GM20431 (cell line): Measurements from ENCODE around the gene PCSK2.
"Not testable (repeated sequence)": the region's sequence is repeated elsewhere in the genome, so short reads cannot be mapped to it uniquely, and the experiment has no call there.

Experiments
- in situ Hi-C: fragments of 300-500 bp; cut with MseI, MboI; formaldehyde crosslinking; loops from one replicate; pipeline ENCODE4 v1.15.0; 2020; ENCODE audit warnings: low sequenced_read_pairs; ENCODE audit not compliant: unreplicated experiment

Gene PCSK2, protein sequence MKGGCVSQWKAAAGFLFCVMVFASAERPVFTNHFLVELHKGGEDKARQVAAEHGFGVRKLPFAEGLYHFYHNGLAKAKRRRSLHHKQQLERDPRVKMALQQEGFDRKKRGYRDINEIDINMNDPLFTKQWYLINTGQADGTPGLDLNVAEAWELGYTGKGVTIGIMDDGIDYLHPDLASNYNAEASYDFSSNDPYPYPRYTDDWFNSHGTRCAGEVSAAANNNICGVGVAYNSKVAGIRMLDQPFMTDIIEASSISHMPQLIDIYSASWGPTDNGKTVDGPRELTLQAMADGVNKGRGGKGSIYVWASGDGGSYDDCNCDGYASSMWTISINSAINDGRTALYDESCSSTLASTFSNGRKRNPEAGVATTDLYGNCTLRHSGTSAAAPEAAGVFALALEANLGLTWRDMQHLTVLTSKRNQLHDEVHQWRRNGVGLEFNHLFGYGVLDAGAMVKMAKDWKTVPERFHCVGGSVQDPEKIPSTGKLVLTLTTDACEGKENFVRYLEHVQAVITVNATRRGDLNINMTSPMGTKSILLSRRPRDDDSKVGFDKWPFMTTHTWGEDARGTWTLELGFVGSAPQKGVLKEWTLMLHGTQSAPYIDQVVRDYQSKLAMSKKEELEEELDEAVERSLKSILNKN

DNA sequence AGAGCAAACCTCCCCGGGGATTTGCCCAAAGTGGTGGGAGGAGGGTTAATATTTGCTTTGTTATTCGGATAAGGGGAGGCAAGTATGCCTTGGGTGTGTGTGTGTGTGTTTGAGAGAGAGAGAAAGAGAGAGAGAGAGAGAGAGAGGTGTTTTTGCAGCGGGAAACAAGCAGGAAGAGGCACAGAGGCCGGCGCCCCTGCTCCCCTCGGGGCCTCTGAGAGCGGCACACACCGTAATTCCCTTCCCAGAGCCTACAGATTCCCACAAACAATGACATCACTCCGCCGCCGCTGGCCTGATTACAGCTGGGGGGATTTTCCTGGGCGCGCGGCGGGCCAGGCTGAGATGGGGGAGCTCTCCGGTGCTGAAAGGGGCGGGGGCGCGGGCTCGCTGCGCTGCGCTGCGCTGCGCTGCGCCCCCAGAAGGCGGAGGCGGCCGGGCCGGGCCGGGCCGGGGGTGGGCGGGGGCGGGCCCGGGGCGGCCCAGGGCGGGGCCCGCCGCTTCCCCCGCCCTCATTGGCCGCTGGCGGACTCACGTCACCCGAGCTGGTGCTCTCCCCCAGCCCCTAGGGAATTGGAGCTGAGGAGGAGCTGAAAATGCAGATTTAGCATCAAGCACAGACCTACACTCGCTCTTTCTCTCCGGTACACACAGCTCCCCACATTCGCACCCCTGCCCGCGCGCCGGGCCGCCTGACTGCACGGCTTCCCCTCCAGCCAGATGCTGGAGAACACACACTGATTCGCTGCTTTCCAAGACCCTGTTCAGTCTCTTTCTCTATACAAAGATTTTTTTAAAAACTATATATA, at the start of gene PCSK2:
PCSK2 (plus strand) TSS at position 631 of the 809 bp plus-strand sequence. CDS start 266 bp downstream, outside the sequence.
- in situ Hi-C loops = no loop called here

DNA sequence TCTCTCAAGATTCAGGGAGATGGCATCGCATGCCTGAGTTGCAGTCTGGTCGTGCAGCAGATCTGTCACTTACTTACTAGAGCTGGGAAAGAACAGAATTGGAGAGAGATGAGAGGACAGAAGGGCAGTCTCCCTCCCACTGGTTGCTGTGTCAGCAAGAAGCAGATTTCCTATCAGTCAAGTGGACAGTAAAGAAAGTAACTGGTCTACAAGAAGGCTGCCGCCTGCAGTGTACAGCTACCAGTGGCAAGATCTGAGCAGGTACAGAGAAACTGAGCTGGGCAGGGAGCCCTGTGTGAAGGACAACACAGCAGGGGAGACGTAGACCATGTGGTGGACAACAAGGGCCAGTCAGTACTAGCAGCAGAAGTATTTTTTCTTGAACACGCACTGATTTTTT, 49.5 kb upstream of the PCSK2 start:
- in situ Hi-C loops = no loop called here

DNA sequence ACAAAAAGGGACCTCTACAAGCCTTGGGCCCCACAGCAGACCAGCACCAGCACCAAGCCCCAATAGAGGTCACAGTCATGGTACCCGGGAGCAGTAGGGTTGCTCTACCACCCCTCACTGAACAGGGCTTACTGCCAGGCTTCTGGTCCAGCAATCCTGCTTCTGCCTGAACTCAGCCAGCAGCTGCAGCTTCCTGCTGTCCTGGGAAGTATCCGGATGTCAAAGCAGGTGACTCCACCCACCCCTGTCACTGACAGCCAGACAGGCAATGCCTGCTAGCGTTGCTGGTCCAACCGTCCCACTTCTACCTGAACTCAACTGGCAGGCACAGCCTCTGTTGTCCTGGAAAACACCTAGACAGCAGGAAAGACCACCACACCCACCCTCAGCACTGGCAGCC, 47.0 kb upstream of the PCSK2 start:
- in situ Hi-C loops = no loop called here

DNA sequence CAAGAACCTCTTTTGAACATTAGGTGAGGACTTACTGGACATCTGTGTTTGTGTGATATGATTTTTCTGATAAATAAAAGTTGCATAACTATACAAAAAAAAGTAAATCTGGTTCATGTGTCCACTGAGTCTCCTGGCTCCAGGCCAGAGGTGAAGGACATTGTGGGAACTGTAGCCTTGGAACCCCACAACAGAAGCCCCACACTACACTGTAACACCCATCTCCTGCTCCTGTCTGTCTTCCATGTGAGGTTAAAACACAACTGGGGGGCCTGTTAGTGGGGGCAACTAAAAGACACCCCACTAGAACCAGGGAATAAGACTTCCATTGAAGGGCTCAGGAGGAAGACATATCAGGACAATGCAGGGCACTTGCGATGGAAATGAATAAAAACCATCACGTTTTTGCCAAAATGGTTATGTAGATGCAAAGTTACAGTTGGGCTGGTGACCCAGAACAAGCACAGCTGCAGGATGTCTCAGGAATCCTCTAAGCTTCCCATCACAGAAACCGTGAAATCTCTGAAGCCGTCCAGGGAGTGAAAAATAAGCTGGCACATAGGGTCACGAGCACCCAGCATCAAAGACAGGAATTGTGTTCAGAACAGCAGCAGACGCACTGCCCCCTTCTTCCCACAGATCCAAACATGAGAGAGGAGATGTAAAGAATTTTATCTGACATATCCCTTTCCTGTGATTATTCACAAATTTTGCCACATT, 36.7 kb upstream of the PCSK2 start:
- in situ Hi-C loops = no loop called here

DNA sequence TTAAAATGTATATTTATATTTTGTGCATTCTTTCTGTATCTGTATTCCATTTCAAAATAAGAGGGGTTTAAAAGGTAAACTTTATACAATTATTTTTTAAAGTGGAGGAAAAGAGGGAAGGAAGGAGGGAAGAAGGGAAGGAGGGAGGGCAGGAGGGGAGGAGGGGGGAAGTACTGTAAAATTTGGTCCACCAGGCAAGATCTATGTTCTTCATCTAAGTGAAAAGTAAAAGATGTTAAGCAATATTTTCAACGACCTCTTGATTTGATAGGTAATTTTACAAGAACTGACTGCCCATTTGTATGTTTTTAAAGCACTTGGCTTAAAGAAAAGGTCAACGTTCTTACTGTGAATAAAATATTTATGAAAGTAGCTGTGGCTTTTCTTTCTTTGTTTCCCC, 29.8 kb upstream of the PCSK2 start:
- in situ Hi-C loops = no loop called here

DNA sequence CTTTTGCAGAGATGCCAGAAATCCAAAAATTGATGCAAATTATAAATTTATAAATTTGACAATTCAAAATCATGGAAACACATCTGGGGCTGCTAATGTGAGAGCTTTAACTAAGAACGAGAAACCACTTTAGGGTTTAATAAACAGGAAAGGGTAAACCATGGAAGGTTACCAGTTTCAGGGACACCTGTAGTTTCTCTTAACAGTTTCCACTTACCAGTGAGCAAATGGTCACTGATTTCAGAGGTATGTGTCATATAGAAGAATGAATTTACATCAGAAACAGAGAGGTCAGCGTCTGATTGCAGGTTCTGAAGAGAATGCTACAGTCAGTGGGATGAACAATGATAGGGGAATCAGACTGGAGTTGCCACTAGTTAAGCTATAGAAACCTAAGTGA, 24.8 kb upstream of the PCSK2 start:
- in situ Hi-C loops = no loop called here

DNA sequence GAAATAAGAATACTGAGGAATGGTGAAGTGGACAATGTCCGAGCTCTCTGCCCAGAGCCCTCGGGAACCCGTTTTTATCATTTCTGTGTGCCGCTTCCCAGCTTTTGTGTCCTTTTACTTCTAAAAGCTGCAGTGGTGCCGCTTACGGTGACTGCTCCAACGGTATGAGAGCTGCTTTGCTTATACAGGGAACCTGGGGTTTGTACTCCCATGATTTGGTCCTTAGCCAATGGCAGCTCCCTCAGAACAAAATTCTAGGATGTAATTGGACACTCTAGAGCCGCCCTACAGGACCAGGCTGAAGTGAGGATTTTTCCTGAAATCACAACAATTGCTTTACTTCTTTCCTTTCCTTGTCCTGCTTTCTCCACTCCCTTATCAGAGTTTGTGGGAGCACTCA, 24.2 kb upstream of the PCSK2 start:
- in situ Hi-C loops = no loop called here

DNA sequence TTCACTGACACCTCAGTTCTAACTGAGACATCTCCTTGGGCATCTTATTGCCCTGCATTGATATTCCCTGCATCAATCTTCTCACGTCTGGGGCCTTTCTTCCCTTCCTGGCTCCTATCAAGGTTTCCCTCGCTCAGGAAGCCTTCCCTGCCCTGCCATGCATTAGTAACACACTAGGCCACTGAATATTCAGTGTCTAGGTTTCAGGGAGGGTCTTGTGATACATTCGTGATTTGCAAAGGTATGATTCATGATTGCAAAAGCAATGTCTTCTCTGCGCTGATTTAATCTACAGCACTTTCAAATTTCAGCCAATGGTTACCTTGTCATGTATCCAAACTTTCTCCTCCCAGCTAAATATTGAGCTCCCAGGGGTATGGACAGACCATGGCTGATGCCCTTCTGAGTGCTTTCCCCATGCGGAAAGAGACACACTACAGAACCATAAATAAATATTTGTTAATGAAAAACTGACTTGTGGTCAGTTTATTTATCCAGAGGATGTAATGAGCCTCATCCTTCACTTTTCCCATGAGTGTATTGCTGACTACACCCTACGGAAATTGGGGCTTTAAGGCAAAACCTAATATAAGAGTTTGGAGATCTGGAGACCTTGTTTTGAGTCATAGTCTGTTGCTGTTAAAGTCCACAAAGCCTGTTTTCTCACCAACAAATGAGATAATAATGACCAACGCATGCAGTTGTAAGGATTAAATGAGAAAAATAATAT, 21.6 kb upstream of the PCSK2 start:
- in situ Hi-C loops = no loop called here

DNA sequence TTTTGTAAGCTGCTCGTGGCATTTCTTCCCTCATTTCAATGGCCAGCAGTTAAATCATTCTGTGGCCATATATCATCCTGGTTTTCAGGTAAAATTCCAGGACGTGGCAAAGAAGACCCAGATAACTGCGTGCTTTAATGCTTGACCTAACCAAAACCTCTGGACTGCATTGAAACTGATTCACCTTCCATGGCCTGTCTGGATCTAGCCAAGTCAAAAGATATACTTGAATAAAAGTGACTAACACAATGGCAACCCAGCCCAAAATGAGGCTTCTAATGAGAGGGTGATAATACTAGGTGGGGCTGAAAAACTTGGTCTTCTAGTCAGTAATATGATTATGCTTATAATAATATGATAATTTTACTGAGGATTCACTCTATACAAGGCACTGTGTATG, 16.5 kb upstream of the PCSK2 start:
- in situ Hi-C loops = no loop called here

DNA sequence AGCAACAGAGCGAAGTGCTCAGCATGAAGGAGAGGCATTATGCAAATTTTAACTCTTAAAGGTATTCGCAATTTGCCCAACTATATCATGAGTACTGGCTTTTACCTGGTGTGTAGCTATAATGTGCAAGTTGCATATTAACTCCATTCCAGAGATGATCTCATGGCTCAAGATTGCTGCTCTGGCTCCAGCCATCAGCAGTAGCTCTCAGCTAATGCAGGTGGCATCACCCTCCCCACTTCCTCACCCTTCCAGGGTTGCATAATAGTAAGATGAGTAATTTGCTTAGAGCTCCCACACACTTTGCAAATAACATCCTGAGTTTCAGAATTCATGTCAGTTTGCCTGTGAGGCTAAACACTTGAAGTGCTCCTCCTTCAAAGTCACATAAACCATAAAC, 15.9 kb upstream of the PCSK2 start:
- in situ Hi-C loops = no loop called here

DNA sequence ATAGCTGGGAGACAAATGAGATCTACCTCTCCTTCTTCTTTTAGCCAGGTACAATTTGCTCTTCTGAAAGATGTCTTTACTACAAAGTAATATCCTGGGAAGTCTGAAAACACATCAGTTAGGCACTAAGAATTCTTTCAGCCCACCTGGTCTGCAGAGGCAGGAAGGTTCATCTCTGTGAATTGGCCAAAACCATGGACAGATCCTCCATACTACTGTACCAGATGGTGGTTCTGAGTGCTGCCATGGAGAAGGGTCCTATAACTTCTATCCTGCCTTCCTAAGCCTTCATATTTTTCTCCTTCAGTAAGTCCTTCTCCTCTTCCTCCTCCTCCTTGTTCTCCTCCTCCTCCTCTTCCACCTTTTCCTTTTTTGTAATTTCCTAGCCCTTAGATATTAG, 11.7 kb upstream of the PCSK2 start:
- in situ Hi-C loops = no loop called here

DNA sequence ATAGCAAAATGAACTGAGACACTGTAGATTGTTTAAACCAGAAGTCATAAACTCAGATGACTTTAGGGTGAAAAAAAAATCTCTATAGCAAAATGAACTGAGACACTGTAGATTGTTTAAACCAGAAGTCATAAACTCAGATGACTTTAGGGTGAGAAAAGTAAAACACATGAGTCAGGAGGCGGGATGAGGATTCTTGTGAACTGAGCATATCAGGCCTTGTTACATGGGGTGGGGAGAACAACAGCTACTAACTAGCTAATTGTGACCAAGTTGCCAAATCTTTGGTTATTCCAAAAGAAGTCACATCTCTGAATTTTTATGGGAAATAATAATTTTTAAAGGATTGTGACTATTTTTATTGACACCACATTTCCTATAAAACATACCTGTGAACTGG, 7.0 kb upstream of the PCSK2 start:
- in situ Hi-C loops = not testable (repeated sequence)

DNA sequence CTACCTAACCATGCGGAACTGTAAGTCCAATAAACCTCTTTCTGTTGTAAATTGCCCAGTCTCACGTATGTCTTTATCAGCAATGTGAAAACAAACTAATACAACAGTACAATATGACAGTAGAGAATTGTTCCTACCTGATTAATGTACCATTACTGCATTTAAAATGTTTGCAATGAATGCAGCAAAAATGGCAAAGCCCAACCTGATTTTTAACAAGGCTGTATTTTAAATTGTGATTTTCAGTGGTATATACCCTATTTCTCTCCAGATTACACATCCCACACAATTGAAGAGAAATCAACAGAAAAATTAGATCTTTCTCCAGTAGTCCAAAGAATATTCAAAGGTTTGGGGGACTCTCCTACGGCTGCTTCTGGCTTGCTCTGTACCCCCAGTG, 3.3 kb upstream of the PCSK2 start:
- in situ Hi-C loops = no loop called here

DNA sequence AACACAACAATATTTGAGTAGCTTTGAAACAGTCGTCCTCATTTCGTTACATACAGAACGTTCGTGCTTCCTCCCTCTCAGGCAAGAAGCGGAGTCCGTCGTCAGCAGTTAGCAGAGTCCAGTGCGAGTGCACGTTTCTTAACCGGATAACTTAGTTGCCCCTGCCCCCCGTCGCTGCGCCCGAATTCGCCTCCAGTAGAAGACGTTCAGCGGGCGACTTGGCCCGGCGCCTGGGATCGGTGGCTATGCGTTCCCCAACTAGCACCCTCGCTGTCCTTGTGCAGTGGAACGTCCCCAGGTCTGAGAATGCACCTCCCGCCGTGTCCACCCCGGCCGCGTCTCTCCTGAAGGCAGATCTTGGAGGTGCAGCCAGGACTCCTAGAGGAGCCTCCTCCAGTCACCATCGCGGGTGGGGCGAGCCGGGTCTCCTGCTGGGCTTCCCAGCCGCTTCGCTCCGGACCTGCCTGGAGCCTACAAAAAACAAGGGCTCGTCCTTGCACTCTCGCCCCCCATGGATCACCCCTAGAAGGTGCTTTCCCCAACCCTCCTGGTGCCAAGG, 910 bp upstream of the PCSK2 start:
- in situ Hi-C loops = no loop called here

DNA sequence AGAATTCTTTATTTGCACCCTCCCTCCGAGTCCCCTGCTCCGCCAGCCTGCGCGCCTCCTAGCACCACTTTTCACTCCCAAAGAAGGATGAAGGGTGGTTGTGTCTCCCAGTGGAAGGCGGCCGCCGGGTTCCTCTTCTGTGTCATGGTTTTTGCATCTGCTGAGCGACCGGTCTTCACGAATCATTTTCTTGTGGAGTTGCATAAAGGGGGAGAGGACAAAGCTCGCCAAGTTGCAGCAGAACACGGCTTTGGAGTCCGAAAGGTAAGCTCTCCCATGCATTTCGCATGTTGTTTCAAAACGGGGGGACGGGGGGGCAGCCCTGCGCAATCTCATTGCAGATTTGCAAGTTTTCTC, 357 bp downstream of the PCSK2 start:
- in situ Hi-C loops = no loop called here

DNA sequence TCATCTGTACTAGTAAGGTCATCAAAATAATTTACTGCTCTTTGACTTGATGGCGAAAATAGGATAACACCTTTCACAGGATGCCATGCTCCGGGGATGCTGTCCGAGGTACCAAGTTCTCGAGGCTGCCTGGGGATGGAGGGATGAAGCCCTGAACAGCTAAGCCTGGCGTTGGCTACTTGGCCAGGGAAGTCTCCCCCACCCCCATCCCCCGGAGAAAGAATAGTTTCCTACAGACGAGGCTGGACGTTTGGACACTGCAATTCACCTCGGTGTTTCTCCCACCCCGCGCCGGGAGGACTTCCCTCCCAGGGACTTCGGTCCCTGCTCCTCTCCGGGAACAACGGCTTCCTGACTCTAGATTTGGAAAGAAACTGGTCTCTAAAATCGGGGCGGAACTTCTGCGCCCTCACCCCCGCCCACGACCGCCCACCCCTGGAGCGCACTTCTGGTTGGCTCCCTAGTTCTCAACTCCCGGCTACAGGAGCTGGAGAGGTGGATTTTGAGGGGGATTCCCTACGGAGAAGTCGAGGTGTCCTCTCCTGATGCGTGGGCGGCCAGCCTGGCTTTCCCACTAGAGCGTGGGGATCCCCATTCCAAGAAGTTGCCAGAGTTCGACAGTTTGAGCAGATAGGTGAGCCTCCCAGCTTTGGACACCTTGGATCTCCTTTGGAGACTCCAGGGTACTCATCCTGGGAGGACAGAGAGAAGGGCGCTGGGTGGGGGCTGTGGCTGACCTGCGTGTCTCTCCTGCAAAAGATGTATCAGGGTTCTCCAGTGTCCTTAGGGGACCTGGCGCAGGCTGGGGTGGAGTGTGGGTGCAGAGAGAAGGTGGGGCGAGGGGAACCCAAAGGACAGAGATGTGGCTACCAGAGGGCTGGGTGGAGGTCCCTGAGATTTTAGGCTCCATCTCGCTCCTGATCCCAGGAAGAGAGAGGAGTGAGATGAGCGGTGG, 1.1 kb downstream of the PCSK2 start:
- in situ Hi-C loops = no loop called here

DNA sequence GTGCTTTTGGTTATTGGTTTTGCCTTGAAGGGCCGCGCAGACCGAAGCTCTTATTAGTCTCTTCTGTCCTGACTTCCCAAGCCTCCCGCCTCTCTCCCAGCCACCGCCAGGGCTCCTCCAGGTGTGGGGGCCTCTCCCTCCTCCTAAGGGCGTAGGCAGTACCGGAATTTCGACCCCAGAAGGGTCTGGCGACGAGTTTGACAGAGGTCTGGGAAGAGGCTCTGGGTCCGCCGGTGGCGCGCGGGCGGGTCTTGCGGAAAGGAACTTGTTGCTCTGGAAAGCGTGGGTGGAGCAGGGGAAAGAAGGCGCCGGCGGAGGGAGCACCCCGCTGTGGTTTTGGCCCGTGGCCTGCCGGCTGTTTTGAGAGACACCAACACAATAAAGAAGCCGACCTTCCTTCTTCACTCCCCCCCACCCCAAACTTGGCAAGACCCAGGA, 1.8 kb downstream of the PCSK2 start:
- in situ Hi-C loops = no loop called here

DNA sequence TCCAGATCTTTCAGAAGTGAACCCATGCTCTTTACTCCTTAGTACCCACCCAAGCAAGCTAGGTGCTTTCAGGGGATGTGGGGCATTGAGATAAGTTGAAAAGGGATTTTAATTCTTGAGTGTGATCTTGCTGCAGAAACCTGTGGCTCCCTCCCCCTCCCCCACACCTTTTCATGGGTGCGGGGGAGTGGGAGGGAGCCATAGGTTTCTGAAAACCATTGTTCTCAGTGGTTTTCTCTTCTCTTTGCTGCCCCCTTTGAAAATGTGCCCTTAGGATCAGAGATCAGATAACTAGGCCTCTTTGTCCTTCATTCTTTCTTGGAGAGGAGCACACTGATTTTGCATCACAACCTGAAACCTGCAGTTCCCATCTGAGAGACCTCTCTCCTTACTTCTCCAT, 2.4 kb downstream of the PCSK2 start:
- in situ Hi-C loops = no loop called here
